Umbilical cord (tissue), 2 donors: ENCODE results near the gene RPRD1A. TPM values are rescaled to one million over a fixed set of nuclear protein-coding genes. Genes with fewer than 3 reads are reported as not detected.
"Not testable (repeated sequence)": the region's sequence is repeated elsewhere in the genome, so short reads cannot be mapped to it uniquely, and the experiment has no call there.

ENCODE experiments used
- DNase-seq: peaks from one replicate; pipeline ENCODE4 v3.0.0-alpha.2; 2015; ENCODE audit warnings: low spot score
- total RNA-seq: library from RNA; depleted of rRNA; stranded (reverse); fragments of >200 nt; gene quantifications from one replicate; pipeline ENCODE4 v1.2.3, GENCODE V29; 2014; ENCODE audit warnings: low replicate concordance; ENCODE audit not compliant: insufficient read depth

Gene RPRD1A
- total RNA-seq, 1 donor from 2014 or later: 49.8 TPM

GRCh38 chr18:36031903-36032302 lies 35.5 kb downstream of the RPRD1A start:
- DNase-seq: no peak

GRCh38 chr18:36031407-36031806 lies 36.0 kb downstream of the RPRD1A start:
- no peak for DNase-seq

- no peak for DNase-seq
Measured at GRCh38 chr18:36028859-36029258, 38.5 kb downstream of the RPRD1A start.

- DNase-seq: peak; percentile 41
Measured at GRCh38 chr18:36025025-36025424, 42.3 kb downstream of the RPRD1A start.

- not testable (repeated sequence) for DNase-seq
Measured at GRCh38 chr18:36024241-36024640, 43.1 kb downstream of the RPRD1A start.

- no peak for DNase-seq
Measured at GRCh38 chr18:36023336-36023735, 44.0 kb downstream of the RPRD1A start.

- DNase-seq: peak; percentile 8
Measured at GRCh38 chr18:36020174-36020711, 47.1 kb downstream of the RPRD1A start.

GRCh38 chr18:36017232-36017631 lies 50.1 kb downstream of the RPRD1A start:
- peak; percentile 3 for DNase-seq

- DNase-seq: no peak
Measured at GRCh38 chr18:36015629-36016028, 51.7 kb downstream of the RPRD1A start.

GRCh38 chr18:36012891-36013290 lies 54.5 kb downstream of the RPRD1A start:
- no peak for DNase-seq

- no peak for DNase-seq
Measured at GRCh38 chr18:36009214-36009613, 58.1 kb downstream of the RPRD1A start.

GRCh38 chr18:36006997-36007396 lies 60.4 kb downstream of the RPRD1A start:
- no peak for DNase-seq

GRCh38 chr18:35999925-36000324 lies 67.4 kb downstream of the RPRD1A start:
- DNase-seq: no peak

GRCh38 chr18:35998967-35999366 lies 68.4 kb downstream of the RPRD1A start:
- no peak for DNase-seq

GRCh38 chr18:35993013-35993412 lies 74.3 kb downstream of the RPRD1A start:
- DNase-seq: no peak

GRCh38 chr18:35991696-35992095 lies 75.7 kb downstream of the RPRD1A start:
- DNase-seq: no peak

GRCh38 chr18:35983818-35984217 lies 83.5 kb downstream of the RPRD1A start:
- DNase-seq: no peak

GRCh38 chr18:35983147-35983546 lies 84.2 kb downstream of the RPRD1A start:
- no peak for DNase-seq

- DNase-seq: peak; percentile 21
Measured at GRCh38 chr18:35982409-35983114, 84.8 kb downstream of the RPRD1A start.

- DNase-seq: no peak
Measured at GRCh38 chr18:35979112-35979511, 88.2 kb downstream of the RPRD1A start.

- no peak for DNase-seq
Measured at GRCh38 chr18:35974181-35974580, 93.2 kb downstream of the RPRD1A start.

- no peak for DNase-seq
Measured at GRCh38 chr18:35973650-35974049, 93.7 kb downstream of the RPRD1A start.

- peak; percentile 97 for DNase-seq
Measured at GRCh38 chr18:35972197-35973000, 95.0 kb downstream of the RPRD1A start, which contains the start of gene RMP24. Gene RMP24 (plus strand): TSS chr18:35972679.
